SK-N-SH treated with all-trans-retinoic acid at 6 μM for 48 hours (cell line): ENCODE results near the gene DAB1.

ENCODE experiments used
- ARNTL ChIP-seq: fragments of 450-650 bp; formaldehyde crosslinking; IDR thresholded peaks from 2 replicates; pipeline ENCODE4 v1.5.0; 2020; ENCODE audit warnings: low read depth, mild to moderate bottlenecking, moderate library complexity, borderline replicate concordance
- ISL1 ChIP-seq: fragments of 250-450 bp; sonication (Bioruptor Pico); IDR thresholded peaks from 2 replicates; pipeline ENCODE4 v2.1.2; 2022; ENCODE audit warnings: mild to moderate bottlenecking, moderate library complexity
- OSR1 ChIP-seq: fragments of 250-450 bp; sonication (Bioruptor Pico); IDR thresholded peaks from 2 replicates; pipeline ENCODE4 v1.8.0; 2022; ENCODE audit warnings: moderate library complexity, mild to moderate bottlenecking, inconsistent platforms
- TCF4 ChIP-seq: fragments of 250-450 bp; sonication (Bioruptor Pico); IDR thresholded peaks from 2 replicates; pipeline ENCODE4 v1.8.0; 2021; ENCODE audit warnings: mild to moderate bottlenecking, moderate library complexity, borderline replicate concordance
- ZC3H10 ChIP-seq: fragments of 250-450 bp; sonication (Bioruptor Pico); IDR thresholded peaks from 2 replicates; pipeline ENCODE4 v1.5.1; 2021; ENCODE audit warnings: mild to moderate bottlenecking, moderate library complexity
- ZFP3 ChIP-seq: fragments of 250-450 bp; sonication (Bioruptor Pico); IDR thresholded peaks from 2 replicates; pipeline ENCODE4 v1.5.0; 2020; ENCODE audit warnings: mild to moderate bottlenecking, moderate library complexity
- ZFP30 ChIP-seq: fragments of 450-650 bp; formaldehyde crosslinking; IDR thresholded peaks from 2 replicates; pipeline ENCODE4 v1.5.0; 2022; ENCODE audit warnings: mild to moderate bottlenecking, moderate library complexity
- ZNF565 ChIP-seq: fragments of 450-650 bp; formaldehyde crosslinking; conservative IDR thresholded peaks from 2 replicates; pipeline ENCODE4 v1.5.0; 2020; ENCODE audit warnings: low read depth, mild to moderate bottlenecking, moderate library complexity
- ZNF70 ChIP-seq: fragments of 450-650 bp; formaldehyde crosslinking; IDR thresholded peaks from 2 replicates; pipeline ENCODE4 v1.5.0; 2020; ENCODE audit warnings: mild to moderate bottlenecking, moderate library complexity
- TF ChIP-seq, protein P1 (sequence below): fragments of 250-450 bp; sonication (Bioruptor Pico); IDR thresholded peaks from 2 replicates; pipeline ENCODE4 v1.8.0; 2020; ENCODE audit warnings: mild to moderate bottlenecking, moderate library complexity, borderline replicate concordance
- TF ChIP-seq, protein P2 (sequence below): fragments of 250-450 bp; sonication (Bioruptor Pico); IDR thresholded peaks from 2 replicates; pipeline ENCODE4 v1.8.0; 2021; ENCODE audit warnings: low read depth, mild to moderate bottlenecking, moderate library complexity, borderline replicate concordance

DNA sequence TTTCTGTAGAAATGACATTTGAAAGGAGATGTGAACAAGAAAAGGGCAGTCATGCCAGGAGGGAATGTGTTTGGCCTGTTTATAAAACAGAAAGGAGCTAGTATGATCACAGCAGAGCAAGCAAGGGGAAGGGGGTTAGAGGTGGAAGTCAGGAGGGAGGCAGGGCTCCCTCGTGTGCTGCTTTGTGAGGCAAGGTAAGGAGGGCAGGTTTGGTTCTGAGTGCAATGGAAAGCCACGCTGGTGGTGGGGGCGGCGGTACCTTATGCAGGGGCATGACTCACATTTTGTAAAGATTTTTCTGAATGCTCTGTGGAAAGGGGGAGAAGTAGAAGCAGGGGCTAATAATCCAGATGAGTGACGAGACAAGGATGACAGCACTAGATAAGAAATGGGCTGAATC, 260.5 kb downstream of the DAB1 start:
- TF ChIP-seq ZFP30 (CRISPR knock-in tag) (no peak), ZNF70 (CRISPR knock-in tag) (no peak), OSR1 (no peak), ARNTL (CRISPR knock-in tag) (no peak), ZFP3 (CRISPR knock-in tag) (no peak), ZNF565 (CRISPR knock-in tag) (no peak), ZC3H10 (no peak), TCF4 (CRISPR knock-in tag) (no peak), ISL1 (CRISPR knock-in tag) (no peak)
- TF ChIP-seq, protein P1, sequence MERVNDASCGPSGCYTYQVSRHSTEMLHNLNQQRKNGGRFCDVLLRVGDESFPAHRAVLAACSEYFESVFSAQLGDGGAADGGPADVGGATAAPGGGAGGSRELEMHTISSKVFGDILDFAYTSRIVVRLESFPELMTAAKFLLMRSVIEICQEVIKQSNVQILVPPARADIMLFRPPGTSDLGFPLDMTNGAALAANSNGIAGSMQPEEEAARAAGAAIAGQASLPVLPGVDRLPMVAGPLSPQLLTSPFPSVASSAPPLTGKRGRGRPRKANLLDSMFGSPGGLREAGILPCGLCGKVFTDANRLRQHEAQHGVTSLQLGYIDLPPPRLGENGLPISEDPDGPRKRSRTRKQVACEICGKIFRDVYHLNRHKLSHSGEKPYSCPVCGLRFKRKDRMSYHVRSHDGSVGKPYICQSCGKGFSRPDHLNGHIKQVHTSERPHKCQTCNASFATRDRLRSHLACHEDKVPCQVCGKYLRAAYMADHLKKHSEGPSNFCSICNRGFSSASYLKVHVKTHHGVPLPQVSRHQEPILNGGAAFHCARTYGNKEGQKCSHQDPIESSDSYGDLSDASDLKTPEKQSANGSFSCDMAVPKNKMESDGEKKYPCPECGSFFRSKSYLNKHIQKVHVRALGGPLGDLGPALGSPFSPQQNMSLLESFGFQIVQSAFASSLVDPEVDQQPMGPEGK (CRISPR knock-in tag): no peak
- TF ChIP-seq, protein P2, sequence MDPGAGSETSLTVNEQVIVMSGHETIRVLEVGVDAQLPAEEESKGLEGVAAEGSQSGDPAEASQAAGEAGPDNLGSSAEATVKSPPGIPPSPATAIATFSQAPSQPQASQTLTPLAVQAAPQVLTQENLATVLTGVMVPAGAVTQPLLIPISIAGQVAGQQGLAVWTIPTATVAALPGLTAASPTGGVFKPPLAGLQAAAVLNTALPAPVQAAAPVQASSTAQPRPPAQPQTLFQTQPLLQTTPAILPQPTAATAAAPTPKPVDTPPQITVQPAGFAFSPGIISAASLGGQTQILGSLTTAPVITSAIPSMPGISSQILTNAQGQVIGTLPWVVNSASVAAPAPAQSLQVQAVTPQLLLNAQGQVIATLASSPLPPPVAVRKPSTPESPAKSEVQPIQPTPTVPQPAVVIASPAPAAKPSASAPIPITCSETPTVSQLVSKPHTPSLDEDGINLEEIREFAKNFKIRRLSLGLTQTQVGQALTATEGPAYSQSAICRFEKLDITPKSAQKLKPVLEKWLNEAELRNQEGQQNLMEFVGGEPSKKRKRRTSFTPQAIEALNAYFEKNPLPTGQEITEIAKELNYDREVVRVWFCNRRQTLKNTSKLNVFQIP (CRISPR knock-in tag): no peak
